GM04503 (cell line): Measurements from ENCODE around the gene ODF2.
A peak's percentile ranks its signal among the peaks of the same experiment; 100 is the strongest.
"Not testable (repeated sequence)": the region's sequence is repeated elsewhere in the genome, so short reads cannot be mapped to it uniquely, and the experiment has no call there.

Source experiments
- DNase-seq: peaks from one replicate; pipeline ENCODE4 v3.0.0-alpha.2; 2012; ENCODE audit warnings: low read depth

ODF2 gene

DNA sequence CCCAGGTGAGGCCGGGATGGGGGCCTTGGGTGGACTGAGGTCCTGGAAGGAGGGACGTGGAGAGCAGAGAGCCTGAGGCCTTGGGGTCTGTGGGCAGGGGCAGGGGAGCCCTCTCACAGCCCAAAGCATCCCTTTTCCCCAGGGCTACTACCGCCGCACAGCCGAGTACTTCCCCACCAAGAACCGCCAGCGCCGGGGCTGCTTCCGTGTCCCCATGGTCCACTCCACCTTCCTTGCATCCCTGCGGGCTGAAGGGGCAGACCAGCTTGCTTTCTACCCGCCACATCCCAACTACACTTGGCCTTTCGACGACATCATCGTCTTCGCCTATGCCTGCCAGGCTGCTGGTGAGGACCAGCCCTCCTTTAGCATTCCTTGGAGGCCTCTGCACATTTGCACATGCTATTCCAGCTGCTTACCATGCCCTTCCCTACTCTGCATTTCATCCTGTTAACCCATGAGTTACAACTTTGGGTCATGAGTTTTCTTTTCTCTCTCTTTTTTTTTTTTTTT lies 31.5 kb upstream of the ODF2 start:
- DNase-seq: no peak

DNA sequence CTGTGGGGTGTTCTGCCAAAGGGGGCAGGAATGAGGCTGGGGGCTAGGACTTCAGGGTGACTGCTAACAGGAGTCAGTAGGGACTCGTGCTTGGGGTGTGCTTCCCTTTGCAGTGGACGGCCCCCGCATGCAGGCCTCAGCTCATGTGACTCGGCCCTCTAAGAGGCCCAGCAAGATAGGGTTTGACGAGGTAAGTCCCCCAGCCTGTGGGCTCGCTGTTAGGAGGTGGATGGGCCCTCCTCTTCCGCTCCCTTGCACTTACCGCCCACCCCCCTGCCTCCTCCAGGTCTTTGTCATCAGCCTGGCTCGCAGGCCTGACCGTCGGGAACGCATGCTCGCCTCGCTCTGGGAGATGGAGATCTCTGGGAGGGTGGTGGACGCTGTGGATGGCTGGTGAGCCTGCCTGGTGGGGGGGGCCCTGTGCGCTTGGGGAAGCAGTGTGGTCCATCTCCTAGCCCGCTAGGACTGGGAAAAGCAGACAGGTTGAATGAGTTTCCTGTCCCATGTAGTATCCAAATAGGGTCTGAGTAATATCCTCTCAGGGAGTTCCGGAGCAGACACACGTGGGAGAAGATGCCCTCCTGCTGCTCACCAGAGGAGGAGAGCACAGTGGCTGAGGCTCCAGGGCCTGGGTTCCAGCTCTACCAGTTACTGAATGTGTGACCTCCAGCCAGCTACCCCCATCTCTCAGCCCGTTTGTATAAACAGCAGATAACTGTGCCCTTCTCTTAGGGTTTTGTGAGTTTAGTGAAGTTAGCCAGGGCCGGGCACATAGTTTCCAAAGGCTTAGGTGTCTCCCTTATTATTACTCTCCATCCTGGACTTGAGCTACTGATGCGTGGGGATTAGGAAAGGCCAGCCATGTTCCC lies 26.9 kb upstream of the ODF2 start:
- DNase-seq: no peak

DNA sequence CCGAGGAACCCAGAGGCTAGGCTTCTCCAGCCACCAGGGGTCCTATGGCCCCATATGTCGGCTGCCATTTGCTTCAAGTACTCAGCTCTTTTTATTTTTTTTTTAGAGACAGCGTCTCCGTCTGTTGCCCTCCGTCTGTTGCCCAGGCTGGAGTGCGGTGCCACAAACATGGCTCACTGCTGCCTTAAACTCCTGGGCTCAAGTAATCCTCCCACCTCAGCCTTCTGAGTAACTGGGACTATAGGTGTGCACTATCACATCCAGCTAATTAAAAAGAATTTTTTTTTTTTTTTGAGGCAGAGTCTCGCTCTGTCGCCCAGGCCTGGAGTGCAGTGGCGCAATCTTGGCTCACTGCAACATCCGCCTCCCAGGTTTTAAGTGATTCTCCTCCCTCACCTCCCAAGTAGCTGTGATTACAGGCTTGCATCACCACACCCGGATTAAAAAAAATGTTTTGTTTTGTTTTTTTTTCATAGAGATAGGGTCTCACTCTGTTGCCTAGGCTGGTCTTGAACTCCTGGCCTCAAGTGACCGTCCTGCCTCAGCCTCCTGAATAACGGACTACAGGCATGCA lies 26.2 kb upstream of the ODF2 start:
- no peak for DNase-seq

- DNase-seq: no peak
These were observed 24.6 kb upstream of the ODF2 start for GRCh38 chr9:128431207-128431606.

DNA sequence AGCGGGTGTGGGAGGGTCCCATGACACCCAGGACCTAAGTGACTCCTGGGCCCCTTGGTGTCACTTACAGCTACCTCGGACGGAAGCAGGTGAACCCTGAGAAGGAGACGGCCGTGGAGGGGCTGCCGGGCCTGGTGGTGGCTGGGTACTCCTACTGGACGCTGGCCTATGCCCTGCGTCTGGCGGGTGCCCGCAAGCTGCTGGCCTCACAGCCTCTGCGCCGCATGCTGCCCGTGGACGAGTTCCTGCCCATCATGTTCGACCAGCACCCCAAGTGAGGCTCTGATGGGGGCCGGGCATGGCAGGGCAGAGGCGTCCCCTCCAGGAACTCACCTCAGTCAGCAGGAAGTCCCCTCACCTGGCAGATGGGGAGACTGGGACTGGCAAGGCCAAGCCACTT lies 21.5 kb upstream of the ODF2 start:
- DNase-seq: no peak

DNA sequence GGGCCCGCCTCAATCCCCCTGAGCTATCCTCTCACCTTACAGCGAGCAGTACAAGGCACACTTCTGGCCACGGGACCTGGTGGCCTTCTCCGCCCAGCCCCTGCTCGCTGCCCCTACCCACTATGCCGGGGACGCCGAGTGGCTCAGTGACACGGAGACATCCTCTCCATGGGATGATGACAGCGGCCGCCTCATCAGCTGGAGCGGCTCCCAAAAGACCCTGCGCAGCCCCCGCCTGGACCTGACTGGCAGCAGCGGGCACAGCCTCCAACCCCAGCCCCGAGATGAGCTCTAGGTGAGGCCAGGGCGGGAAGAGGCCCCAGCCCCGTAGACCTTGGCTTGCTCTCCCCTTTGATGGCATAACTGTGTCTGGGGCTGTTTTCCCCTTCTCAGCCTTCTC lies 20.2 kb upstream of the ODF2 start:
- DNase-seq: no peak

- no peak for DNase-seq
These were observed 17.3 kb upstream of the ODF2 start for GRCh38 chr9:128438343-128439109.

DNA sequence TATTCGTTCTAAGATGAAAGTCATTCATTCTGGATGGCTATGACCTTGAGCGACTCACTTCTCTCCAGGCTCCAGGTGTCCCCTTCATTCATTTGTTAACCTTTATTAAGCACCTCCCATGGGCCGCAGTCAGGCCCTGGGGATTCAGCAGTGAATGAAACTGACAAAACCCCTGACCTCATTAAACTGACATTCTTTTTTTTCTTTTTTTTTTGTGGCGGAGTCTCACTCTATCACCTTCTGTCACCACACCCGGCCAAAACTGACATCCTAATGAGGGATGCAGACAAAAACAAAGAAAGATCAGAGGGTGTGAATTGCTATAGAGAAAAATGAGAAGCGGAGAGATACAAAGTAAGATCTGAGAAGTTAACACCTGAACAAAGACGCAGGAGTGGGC lies 16.5 kb upstream of the ODF2 start:
- no peak for DNase-seq

DNA sequence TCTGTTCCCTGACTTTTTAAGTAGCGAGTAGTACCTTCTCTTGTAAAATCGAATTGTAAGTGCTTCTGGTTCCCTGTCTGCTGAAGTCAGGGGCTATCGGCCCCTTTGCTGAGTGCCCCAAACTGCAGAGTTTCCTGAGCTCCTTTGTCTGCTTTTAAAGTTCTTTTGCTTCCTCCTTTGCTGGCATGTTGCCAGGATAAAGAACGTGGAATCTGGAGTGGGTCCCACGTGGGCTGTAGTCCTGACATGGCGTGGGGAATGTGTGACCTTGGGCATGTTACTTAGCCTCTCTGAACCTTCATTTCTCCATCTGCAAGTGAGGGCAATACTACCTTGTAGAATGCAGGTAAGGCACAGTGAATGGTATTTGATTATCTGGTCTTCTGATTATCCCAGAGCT lies 13.7 kb upstream of the ODF2 start:
- DNase-seq: no peak

GRCh38 chr9:128446505-128446904 lies 9.3 kb upstream of the ODF2 start:
- not testable (repeated sequence) for DNase-seq

GRCh38 chr9:128448746-128449145 lies 7.1 kb upstream of the ODF2 start:
- no peak for DNase-seq

DNA sequence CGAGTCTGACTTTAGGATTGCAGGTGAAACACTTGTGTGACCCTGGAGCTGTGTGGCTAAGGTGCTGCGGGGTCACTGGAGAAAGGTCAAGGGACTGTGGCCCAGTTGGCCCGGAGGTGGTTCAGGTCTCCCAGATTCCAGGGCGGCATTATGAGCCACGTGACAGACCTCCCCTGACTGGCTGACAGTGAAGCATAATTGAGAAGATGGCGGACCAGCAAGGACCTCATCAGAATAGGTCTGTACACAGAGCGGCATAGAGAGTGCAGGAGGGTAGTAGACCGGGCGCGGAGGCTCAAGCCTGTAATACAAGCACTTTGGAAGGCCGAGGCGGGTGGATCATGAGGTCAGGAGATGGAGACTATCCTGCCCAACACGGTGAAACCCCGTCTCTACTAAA lies 815 bp upstream of the ODF2 start:
- DNase-seq: no peak

- DNase-seq: peak; percentile 37
These were observed 831 bp downstream of the ODF2 start for GRCh38 chr9:128456613-128457061.

GRCh38 chr9:128457207-128457606 lies 1.4 kb downstream of the ODF2 start:
- no peak for DNase-seq

DNA sequence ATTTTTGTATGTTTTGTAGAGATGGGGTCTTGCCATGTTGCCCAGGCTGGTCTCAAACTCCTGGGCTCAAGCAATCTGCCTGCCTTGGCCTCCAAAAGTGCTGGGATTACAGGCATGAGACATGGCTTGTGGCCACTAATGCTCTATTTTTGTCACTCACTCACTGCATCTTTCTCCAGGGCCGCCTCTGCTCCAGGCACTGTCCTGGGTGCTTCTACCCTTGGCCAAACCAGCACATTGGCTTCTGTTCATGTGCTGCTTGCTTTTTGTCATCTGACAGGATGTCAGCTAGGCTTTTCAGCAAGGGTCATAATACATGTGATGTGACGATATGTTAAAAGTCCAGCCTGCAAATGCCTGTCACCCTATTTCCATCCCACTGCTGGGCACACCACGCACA lies 3.2 kb downstream of the ODF2 start:
- no peak for DNase-seq

DNA sequence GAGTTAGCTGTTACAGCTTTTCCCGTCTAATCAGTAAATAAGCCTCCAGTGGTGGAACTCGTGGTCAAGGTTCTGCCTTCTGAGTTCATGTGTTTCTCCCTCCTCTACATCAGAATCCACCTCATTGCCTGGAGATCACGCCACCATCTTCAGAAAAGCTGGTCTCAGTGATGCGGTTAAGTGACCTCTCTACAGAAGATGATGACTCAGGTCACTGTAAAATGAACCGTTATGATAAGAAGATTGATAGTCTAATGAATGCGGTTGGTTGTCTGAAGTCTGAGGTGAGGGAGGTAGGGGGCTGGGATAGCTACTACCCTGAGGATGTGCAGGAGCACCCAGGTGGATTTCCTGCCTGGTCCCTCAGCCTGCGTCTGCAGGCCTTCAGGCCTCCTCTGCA lies 13.3 kb downstream of the ODF2 start:
- no peak for DNase-seq

GRCh38 chr9:128470560-128470959 lies 14.8 kb downstream of the ODF2 start:
- DNase-seq: peak; percentile 50

DNA sequence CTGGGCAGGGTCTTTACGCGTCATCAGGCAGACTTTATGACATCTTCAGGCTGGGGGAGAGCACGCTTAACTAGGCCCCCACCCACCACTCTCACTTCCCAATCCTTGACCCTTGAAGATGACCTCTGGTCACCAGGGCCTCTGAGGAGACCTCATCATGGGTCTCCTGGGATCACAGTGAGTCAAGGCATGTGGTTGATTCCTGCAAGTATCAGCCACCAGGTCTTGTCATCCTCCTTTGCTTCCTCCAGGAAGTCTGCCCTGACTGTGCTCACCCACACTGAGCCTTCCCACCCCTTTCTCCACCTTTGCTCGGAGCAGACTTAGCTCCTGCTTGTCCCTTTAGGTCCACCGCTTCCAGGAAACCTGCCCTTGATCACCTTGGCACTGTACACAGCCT lies 17.3 kb downstream of the ODF2 start:
- no peak for DNase-seq

- no peak for DNase-seq
These were observed 20.1 kb downstream of the ODF2 start for GRCh38 chr9:128475867-128476266.

GRCh38 chr9:128479262-128479661 lies 23.5 kb downstream of the ODF2 start:
- DNase-seq: no peak

GRCh38 chr9:128481561-128481960 lies 25.8 kb downstream of the ODF2 start:
- no peak for DNase-seq

- DNase-seq: no peak
These were observed 26.4 kb downstream of the ODF2 start for GRCh38 chr9:128482186-128482585.
